Measurements from ENCODE around the gene OTOF.

The OTOF gene

GRCh38 chr2:26464390-26465265 is 13.3 kb downstream of the OTOF start:
- no peak for DNase-seq

DNA sequence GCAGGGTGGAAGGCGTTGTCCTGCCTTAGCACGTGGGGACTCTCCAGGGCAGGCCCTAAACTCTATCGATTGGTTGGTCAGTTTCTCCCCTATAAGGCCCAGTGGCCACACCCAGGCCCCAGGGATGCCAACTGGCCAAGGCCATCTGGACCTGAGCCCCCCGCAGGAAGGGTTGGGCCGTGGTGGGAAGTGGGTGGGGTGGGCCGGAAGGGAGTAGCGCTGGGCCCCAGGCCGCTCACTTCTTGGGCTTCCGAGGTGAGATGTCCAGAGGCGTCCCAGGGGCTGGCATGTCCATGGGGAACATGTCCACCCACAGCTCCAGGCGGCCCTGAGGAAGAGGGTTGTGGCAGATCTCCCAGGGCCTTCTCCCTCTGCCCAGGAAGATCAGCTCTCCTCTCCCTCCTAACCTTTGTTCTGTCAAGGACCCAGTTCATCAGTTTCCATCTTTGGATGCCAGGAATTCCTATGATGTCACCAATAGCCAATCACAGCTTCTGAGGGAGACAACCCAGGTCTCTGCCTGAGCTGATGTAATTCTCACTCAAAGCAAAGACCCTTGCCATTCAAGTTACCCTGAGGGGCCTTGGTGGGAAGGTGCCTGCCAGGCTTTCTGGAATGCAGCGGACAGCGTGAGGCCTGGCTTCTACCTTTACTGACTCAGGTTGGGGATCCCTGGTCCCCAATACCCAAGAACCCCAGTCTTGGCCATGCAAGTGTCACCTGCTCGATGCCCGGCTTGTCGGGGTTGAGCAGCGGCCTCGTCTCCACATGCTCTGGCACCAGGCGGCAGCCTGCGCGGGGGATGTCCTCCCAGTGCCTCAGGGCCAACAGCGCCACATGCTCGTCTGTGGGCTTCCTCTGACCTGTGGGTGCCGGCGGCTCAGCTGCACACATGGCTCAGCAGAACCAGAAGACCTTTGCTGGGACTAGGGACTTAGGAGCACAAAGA is 14.4 kb downstream of the OTOF start:
- no peak for DNase-seq

DNA sequence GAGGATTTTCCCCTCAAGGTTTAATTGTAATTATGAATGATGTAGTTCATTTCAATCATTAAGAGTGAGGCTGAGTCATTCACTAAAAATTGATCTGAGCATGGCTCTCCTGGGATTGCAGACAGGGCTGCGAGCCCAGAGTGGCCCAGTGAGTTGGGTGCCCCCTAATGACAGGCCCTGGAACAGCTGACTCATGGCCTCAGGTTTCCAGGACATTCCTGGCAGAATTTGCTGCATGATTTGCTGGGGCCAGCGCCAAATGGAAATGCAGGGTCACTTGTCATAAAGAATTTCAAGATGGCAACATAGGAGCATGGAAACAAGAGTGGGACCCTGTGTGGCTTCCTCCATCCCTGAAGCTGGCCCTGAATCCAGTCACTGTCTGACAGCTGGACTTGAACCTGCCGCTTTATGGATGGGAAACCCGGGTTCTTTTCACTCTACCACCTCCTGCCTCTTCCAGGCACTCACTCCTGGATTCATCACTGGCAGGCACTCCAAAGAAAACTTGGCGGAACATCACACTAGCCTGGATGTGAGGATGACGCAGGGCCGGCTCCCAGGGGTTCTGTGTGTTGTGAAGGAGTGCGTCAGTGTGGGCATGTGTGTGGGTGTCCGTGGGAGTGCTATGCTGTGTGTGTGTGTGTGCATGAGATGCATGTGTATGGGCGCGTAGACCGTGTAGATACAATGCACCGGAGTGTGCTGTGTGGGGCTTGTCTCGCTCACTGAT is 15.2 kb downstream of the OTOF start:
- no peak for DNase-seq

- DNase-seq, result no peak
These were observed 15.8 kb downstream of the OTOF start for GRCh38 chr2:26462100-26462499.

DNA sequence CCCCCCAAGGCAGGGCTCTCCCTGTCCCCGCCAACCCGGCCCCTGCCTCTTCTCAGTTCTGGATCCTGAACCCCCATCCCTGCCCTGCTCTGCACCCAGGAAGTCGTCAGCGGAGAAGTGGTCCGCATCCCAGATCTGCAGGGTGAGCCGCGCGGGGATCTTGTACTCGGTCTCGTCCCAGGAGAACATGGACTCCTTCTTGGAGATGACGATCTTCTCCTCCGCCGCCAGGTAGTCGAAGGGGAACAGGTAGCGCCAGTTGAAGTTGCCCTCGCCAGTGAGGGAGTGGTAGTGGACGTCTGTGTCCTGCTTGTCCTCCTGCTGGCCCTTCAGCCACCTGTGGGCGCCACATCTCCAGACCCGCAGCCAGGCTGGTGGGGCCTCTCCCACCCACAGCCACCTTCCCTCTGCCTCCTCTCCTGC is 16.3 kb downstream of the OTOF start:
- DNase-seq, result no peak

- no peak for DNase-seq
These were observed 17.3 kb downstream of the OTOF start for GRCh38 chr2:26460613-26461031.

- no peak for DNase-seq
These were observed 17.8 kb downstream of the OTOF start for GRCh38 chr2:26459991-26460612.

DNA sequence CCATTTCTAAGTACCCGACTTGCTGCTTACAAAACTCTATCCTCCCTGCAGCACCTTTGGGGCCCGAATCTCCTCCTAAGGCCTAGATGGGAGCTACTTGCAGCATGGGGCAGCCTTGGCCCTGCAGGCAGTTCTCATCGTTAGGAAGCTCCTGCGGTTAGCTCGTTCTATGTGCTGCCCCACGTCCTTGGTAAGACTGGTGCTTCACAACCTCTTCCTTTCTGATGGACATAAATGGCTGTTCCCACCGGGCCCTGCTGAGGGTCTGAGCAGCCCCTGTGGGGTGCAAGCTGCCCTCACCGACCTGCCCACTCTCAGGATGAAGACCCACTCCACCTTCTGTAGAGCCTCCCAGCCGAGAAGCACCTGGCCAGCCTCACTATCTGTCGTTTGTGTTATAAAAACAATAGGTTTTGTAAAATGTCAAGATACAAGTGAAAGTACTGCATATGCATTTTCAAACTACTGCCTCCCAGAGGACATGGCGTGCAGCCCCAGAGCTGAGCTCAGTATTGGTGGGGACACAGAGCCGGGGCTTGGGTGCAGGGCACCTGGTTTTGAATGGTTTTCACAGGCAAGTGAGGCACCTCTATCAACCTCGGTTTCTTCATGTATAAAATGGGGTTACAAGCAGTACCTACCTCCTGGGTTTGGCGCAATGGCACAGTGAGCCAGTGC is 19.4 kb downstream of the OTOF start:
- DNase-seq, result no peak

GRCh38 chr2:26457695-26458364 is 20.1 kb downstream of the OTOF start:
- no peak for DNase-seq

- no peak for DNase-seq
These were observed 20.7 kb downstream of the OTOF start for GRCh38 chr2:26457251-26457666.

DNA sequence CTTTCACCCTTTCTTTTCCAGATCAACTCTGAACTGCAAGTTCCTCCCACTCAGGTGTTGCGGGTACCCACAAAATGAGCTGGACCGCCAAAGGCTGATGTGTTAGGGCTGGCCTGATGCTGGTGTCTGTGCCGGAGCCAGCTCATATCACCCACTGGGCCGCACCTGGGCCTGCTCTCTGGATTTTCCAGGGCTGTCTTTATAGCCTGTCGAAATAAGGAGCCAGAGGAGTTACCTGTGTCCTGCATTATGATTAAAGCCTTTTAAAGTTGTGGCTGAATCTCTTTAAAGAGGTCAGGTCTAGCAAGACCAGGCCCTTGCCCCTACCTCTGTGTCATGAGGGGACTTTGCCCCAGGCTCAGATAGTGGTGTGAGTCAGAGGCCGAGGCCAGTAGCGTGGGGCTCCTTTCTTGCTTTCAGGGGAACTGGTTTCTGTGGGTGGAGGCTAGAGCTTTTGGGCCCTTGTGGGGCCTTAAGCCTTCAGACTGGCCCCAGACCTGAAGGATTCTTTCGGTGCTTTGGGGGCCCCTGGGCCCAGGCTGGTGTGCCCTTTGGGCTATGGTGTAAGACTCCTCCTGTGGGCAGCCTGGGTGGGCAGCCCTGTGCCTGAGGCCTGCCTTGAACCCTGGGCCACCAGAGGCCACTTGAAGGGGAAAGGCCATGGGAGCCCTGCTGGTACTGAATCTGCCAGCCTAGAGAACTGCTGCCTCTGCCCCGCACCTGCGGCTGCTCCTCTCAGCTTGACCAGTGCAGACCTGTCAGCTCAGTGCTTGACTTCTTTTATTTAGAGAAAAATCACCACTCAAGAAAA is 21.3 kb downstream of the OTOF start:
- DNase-seq, result no peak

DNA sequence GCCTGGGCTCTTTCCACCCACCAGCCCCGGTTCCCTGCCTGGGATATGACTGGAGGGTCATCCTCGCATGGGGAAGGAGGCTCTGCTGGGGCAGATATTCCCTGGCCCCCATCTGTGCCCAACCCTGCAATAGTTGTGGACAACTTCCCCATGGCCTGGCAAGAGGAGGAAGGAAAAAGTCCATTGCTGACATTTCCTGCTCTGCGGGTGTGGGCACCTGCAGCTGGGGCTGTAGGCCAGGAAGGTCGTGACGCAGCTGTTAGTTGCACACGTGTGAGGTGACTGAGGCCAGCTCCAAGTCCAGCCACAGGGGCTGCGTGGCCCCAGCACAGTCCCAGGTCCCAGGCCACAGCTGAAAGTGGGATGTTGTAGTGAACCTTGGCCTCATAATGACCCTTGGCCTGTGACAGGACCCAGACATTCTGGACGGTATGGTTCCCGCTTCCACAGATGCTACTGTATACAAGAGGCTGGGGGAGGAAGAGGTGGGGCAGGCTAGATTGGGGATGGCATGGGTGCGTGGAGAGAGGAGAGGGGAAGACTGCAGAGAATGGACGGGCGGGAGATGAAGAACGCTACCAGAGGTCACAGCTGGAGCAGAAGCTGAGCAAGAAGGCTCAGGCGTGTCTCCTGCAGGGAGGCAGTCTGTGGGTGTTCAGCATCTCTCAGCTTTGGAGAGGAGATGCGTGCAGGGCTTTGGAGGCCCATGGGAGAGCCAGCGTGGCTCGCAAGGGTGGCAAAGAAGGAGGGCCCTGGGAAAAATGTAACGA is 22.1 kb downstream of the OTOF start:
- no peak for DNase-seq

GRCh38 chr2:26455037-26455669 is 22.8 kb downstream of the OTOF start:
- DNase-seq, result no peak

DNA sequence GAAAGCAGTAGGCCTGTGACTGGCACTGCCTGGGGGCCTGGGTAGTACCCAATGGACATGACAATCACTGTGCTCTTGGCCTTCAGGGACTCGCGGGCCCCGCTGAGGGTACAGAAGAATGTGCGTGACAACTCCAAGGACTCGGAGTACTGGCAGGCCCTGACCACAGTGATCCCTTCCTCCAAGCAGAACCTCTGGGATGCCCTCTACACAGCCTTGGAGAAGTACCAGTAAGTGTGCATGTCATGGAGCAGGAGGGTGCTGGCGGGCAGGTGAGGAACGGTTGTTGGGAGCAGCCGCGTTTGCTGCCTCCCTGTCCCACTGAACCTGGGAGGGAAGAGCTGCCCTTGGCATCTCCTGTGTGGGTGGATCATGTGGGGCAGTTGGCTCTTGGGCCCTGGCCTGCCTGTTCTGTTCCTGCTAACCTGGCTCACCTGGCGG is 23.3 kb downstream of the OTOF start:
- no peak for DNase-seq

- DNase-seq, result no peak
These were observed 24.2 kb downstream of the OTOF start for GRCh38 chr2:26453421-26454329.

GRCh38 chr2:26451700-26452099 is 26.2 kb downstream of the OTOF start:
- no peak for DNase-seq

- DNase-seq, result no peak
These were observed 27.8 kb downstream of the OTOF start for GRCh38 chr2:26450031-26450635.

Measured in SHP77 treated with DMSO at 0.1 percent for 48 hours (cell line).